ENCODE measurements around the gene EZH1.
A peak's percentile ranks its signal among the peaks of the same experiment; 100 is the strongest.
"Not testable (repeated sequence)": the region's sequence is repeated elsewhere in the genome, so short reads cannot be mapped to it uniquely, and the experiment has no call there.

EZH1 gene

GRCh38 chr17:42779936-42780850 is 35.4 kb upstream of the EZH1 start, which contains the start of gene WNK4:
WNK4 (plus strand) TSS chr17:42780610; CDS start chr17:42780699, 89 bp downstream.
- H3K36me3 Mint-ChIP-seq: peaks cover 32 to 39% of the 10 kb centered on the region in 2 donors
- peak within 1 kb of the TSS; percentile 31 for H3K27ac Mint-ChIP-seq
- peaks cover 45 to 56% of the 10 kb centered on the region in 2 donors for H3K27me3 Mint-ChIP-seq
- H3K4me3 Mint-ChIP-seq: peak within 1 kb of the TSS; percentile 56 to 61
- no peaks in the 10 kb centered on the region for H3K9me3 Mint-ChIP-seq
- DNase-seq: no peak
- ATAC-seq (replicated peaks): peak in 1 of 2 donors; percentile 30
- H3K4me1 Mint-ChIP-seq: peaks cover 34 to 57% of the 10 kb centered on the region in 2 donors

- peaks cover 38 to 48% of the 10 kb centered on the region in 2 donors for H3K27me3 Mint-ChIP-seq
- peak overlapping the region; percentile 11 to 44 for H3K4me3 Mint-ChIP-seq
- H3K27ac Mint-ChIP-seq: no peak overlapping the region
- H3K36me3 Mint-ChIP-seq: peaks cover 38 to 40% of the 10 kb centered on the region in 2 donors
- H3K4me1 Mint-ChIP-seq: peaks cover 31 to 57% of the 10 kb centered on the region in 2 donors
- ATAC-seq (replicated peaks): no peak
- DNase-seq: no peak
- H3K9me3 Mint-ChIP-seq: no peaks in the 10 kb centered on the region
These were observed 34.6 kb upstream of the EZH1 start for GRCh38 chr17:42779304-42779935.

GRCh38 chr17:42778570-42778969 is 33.7 kb upstream of the EZH1 start:
- Mint-ChIP-seq H3K4me1 (peaks cover 30 to 57% of the 10 kb centered on the region in 2 donors), H3K36me3 (peaks cover 42 to 44% of the 10 kb centered on the region in 2 donors), H3K4me3 (no peak overlapping the region), H3K27me3 (peaks cover 31 to 39% of the 10 kb centered on the region in 2 donors), H3K27ac (no peak overlapping the region), H3K9me3 (no peaks in the 10 kb centered on the region)
- DNase-seq (no peak), ATAC-seq (replicated peaks) (no peak)

DNA sequence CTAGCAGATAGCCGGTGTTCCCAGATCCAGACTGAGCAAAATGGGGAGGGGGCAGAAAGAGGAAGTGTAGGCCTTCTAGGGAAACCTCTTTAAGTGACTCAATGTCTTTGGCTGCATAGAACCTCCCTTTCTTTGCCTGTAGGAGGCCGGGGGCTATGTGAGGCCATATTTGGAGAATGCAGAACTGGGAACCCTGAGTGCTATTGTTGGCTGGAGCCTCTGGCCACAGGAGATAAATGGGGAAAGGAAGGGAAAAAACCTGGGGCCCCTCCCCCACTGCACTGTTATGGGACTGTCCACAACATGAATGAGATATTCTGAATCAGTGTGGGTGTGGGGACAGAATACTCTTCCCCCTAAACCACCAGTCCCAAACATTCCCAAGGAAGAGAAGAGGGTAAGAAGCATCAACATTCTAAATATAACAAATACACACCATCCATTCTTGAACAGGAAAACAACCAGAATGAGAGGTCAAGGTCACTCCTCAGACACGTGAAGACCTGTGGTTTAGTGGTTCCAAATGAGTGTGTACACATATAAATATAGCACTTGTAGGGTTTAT is 30.8 kb upstream of the EZH1 start:
- peak; percentile 41 for DNase-seq
- H3K4me1 Mint-ChIP-seq: peaks cover 24 to 56% of the 10 kb centered on the region in 2 donors
- peaks cover 0 to 2% of the 10 kb centered on the region in 2 donors for H3K9me3 Mint-ChIP-seq
- H3K27me3 Mint-ChIP-seq: peaks cover 7 to 13% of the 10 kb centered on the region in 2 donors
- H3K27ac Mint-ChIP-seq: no peak overlapping the region
- H3K4me3 Mint-ChIP-seq: peak overlapping the region; percentile 57 to 68
- H3K36me3 Mint-ChIP-seq: peaks cover 39 to 44% of the 10 kb centered on the region in 2 donors
- ATAC-seq (replicated peaks): peak; percentile 70 to 82

DNA sequence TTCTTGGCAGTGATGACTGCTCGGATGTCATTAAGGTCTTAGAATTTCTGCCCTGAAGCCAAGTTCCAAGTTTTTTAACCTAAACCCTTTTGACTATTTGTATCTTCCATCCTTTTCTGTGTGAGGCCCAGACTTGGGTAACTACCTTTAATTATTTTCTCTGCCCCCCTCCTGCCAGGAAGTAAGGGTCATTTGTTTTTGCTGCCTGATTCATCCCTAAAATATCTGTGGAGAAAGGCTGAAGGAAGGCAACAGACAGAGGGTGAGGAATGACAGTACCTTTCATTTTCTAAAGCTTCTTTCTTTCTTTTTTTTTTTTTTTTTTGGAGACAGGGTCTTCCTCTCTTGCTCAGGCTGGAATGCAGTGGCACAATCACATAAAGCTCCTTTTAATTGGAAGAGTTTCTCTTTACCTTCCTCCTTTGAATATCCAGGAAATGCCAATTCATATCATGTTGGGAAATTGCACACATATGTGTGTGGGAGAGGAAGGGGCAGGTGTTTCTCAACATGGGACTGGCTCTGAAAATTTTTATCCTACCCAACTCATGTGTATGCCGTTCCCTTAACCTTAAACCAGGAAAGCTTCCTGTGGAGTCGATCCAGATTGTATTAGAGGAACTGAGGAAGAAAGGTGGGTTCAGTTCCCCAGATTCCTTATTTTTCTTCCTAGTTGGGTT is 29.4 kb upstream of the EZH1 start:
- H3K9me3 Mint-ChIP-seq: peaks cover 0 to 2% of the 10 kb centered on the region in 2 donors
- H3K4me1 Mint-ChIP-seq: peaks cover 20 to 46% of the 10 kb centered on the region in 2 donors
- no peak for ATAC-seq (replicated peaks)
- H3K27me3 Mint-ChIP-seq: peaks cover 0 to under 1% of the 10 kb centered on the region in 2 donors
- H3K36me3 Mint-ChIP-seq: peaks cover 30 to 35% of the 10 kb centered on the region in 2 donors
- H3K4me3 Mint-ChIP-seq: peak overlapping the region; percentile 95 to 99
- DNase-seq: no peak
- H3K27ac Mint-ChIP-seq: peak overlapping the region; percentile 98

- DNase-seq (peak; percentile 76), ATAC-seq (replicated peaks) (peak; percentile 80 to 89)
- Mint-ChIP-seq H3K27me3 (peaks cover 0 to 5% of the 10 kb centered on the region in 2 donors), H3K4me1 (peaks cover 19 to 45% of the 10 kb centered on the region in 2 donors), H3K9me3 (peaks cover 0 to 2% of the 10 kb centered on the region in 2 donors), H3K4me3 (peak within 1 kb of the TSS; percentile 95 to 99), H3K27ac (peak within 1 kb of the TSS; percentile 98), H3K36me3 (peaks cover 26 to 28% of the 10 kb centered on the region in 2 donors)
These were observed 28.6 kb upstream of the EZH1 start, which contains the start of gene VPS25 for GRCh38 chr17:42773290-42774035. VPS25 (plus strand) TSS chr17:42773449; CDS start chr17:42773476, 27 bp downstream.

- Mint-ChIP-seq H3K36me3 (peaks cover 22 to 23% of the 10 kb centered on the region in 2 donors), H3K4me3 (peak overlapping the region; percentile 95 to 99), H3K9me3 (peaks cover 0 to 2% of the 10 kb centered on the region in 2 donors), H3K27me3 (peaks cover 3 to 10% of the 10 kb centered on the region in 2 donors), H3K4me1 (peaks cover 19 to 44% of the 10 kb centered on the region in 2 donors), H3K27ac (peak overlapping the region; percentile 98)
- DNase-seq (no peak), ATAC-seq (replicated peaks) (no peak)
These were observed 28.1 kb upstream of the EZH1 start for GRCh38 chr17:42772945-42773289.

- H3K27ac Mint-ChIP-seq; ATAC-seq (replicated peaks); H3K36me3 Mint-ChIP-seq; DNase-seq; H3K4me3 Mint-ChIP-seq; H3K9me3 Mint-ChIP-seq: not testable (repeated sequence)
- Mint-ChIP-seq H3K4me1 (peaks cover 11 to 22% of the 10 kb centered on the region in 2 donors), H3K27me3 (peaks cover 16 to 29% of the 10 kb centered on the region in 2 donors)
These were observed 25.1 kb upstream of the EZH1 start for GRCh38 chr17:42769964-42770363.

- not testable (repeated sequence) for H3K27ac Mint-ChIP-seq, H3K4me3 Mint-ChIP-seq
These were observed 23.2 kb upstream of the EZH1 start for GRCh38 chr17:42768006-42768405.

GRCh38 chr17:42767512-42767911 is 22.7 kb upstream of the EZH1 start:
- DNase-seq (no peak), ATAC-seq (replicated peaks) (no peak)
- no peak overlapping the region for H3K27ac Mint-ChIP-seq
- peaks cover 7 to 13% of the 10 kb centered on the region in 2 donors for H3K4me1 Mint-ChIP-seq
- H3K36me3 Mint-ChIP-seq: no peaks in the 10 kb centered on the region
- H3K9me3 Mint-ChIP-seq: peaks cover 0 to 2% of the 10 kb centered on the region in 2 donors
- peaks cover 33 to 48% of the 10 kb centered on the region in 2 donors for H3K27me3 Mint-ChIP-seq
- no peak overlapping the region for H3K4me3 Mint-ChIP-seq

More at GRCh38 chr17:42768006-42768405, 23.2 kb upstream of the EZH1 start:
- ATAC-seq (replicated peaks); H3K9me3 Mint-ChIP-seq; H3K36me3 Mint-ChIP-seq; DNase-seq: not testable (repeated sequence)
- H3K27me3 Mint-ChIP-seq: peaks cover 28 to 43% of the 10 kb centered on the region in 2 donors
- peaks cover 7 to 15% of the 10 kb centered on the region in 2 donors for H3K4me1 Mint-ChIP-seq

DNA sequence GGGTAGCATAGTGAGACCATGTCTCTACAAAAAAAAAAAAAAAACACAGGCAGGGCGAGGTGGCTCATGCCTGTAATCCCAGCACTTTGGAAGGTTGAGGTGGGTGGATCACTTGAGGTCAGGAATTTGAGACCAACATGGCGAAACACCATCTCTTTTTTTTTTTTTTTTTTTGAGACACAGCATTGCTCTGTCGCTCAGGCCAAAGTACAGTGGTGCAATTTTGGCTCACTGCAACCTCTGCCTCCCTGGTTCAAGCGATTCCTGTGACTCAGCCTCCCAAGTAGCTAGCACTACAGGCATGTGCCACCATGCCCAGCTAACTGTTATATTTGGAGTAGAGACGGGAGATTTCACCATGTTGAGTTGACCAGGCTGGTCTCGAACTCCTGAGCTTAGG is 21.3 kb upstream of the EZH1 start:
- H3K4me3 Mint-ChIP-seq: no peak overlapping the region
- no peaks in the 10 kb centered on the region for H3K9me3 Mint-ChIP-seq
- ATAC-seq (replicated peaks) (no peak), DNase-seq (no peak)
- peaks cover 6 to 7% of the 10 kb centered on the region in 2 donors for H3K4me1 Mint-ChIP-seq
- no peak overlapping the region for H3K27ac Mint-ChIP-seq
- H3K36me3 Mint-ChIP-seq: no peaks in the 10 kb centered on the region
- peaks cover 43 to 60% of the 10 kb centered on the region in 2 donors for H3K27me3 Mint-ChIP-seq

DNA sequence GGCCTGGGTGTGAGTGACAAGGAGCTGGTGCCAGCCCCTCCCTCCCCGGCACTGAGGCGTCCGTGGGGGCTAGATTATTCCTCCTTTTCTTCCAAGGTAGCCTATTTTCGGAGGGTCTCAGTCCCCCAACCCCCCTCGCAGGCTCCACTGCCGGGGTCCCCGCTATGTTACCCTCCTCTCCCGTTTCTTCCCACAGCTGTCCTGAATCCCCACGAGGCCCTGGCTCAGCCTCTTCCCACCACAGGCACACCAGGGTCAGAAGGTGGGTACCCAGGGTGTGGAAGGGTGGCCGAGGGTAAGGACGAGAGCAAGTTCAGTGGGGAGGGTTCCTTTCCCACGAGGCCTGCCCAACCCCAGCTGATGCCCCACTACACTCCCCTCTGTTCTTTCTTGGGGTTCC is 16.8 kb upstream of the EZH1 start:
- Mint-ChIP-seq H3K27ac (peak overlapping the region; percentile 84), H3K9me3 (no peaks in the 10 kb centered on the region), H3K36me3 (no peaks in the 10 kb centered on the region), H3K4me1 (peaks cover 20 to 27% of the 10 kb centered on the region in 2 donors), H3K4me3 (peak overlapping the region; percentile 69 to 78), H3K27me3 (peaks cover 39 to 40% of the 10 kb centered on the region in 2 donors)
- ATAC-seq (replicated peaks): no peak
- DNase-seq: no peak
